Sigmoid colon (tissue), 3 donors: ENCODE results near the gene GBP7.

Source experiments
- POLR2A ChIP-seq, 2 donors: fragments of 450-650 bp; IDR thresholded peaks; one replicate each; pipeline ENCODE4 v1.6.1; 2016; ENCODE audit warnings: antibody characterized with exemption in 2 of 2, mild to moderate bottlenecking in 2 of 2, moderate library complexity in 2 of 2
- TF ChIP-seq, protein P1 (sequence below), 4 experiments: fragments of 450-650 bp in 3 of 4; fragments of 200-600 bp in 1 of 4; IDR thresholded peaks; one replicate each; pipeline ENCODE4 v1.5.1; 2016 to 2019; ENCODE audit warnings: antibody characterized with exemption in 4 of 4, mild to moderate bottlenecking in 3 of 4, moderate library complexity in 2 of 4

- TF ChIP-seq, protein P1, sequence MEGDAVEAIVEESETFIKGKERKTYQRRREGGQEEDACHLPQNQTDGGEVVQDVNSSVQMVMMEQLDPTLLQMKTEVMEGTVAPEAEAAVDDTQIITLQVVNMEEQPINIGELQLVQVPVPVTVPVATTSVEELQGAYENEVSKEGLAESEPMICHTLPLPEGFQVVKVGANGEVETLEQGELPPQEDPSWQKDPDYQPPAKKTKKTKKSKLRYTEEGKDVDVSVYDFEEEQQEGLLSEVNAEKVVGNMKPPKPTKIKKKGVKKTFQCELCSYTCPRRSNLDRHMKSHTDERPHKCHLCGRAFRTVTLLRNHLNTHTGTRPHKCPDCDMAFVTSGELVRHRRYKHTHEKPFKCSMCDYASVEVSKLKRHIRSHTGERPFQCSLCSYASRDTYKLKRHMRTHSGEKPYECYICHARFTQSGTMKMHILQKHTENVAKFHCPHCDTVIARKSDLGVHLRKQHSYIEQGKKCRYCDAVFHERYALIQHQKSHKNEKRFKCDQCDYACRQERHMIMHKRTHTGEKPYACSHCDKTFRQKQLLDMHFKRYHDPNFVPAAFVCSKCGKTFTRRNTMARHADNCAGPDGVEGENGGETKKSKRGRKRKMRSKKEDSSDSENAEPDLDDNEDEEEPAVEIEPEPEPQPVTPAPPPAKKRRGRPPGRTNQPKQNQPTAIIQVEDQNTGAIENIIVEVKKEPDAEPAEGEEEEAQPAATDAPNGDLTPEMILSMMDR (IDR thresholded peaks at IDR 0.05): no peak
- no peak for TF ChIP-seq POLR2A (IDR thresholded peaks at IDR 0.05)
These were observed 73.8 kb downstream of the GBP7 start for GRCh38 chr1:89102021-89102420.
